Left hindlimb (tissue), 1 donor: ENCODE results near the gene NRG3.

Experiments used
- DNase-seq: peaks from one replicate; pipeline ENCODE4 v3.0.0-alpha.2; 2018

NRG3 gene

GRCh38 chr10:81874875-81875466 lies at the start of gene NRG3:
Gene NRG3, plus strand, starts transcription at chr10:81875194.
- DNase-seq = no peak

GRCh38 chr10:81828251-81828650 lies 46.7 kb upstream of the NRG3 start:
- no peak for DNase-seq

- no peak for DNase-seq
Measured at GRCh38 chr10:81831060-81831459, 43.9 kb upstream of the NRG3 start.

GRCh38 chr10:81838950-81839349 lies 36.0 kb upstream of the NRG3 start:
- no peak for DNase-seq

DNA sequence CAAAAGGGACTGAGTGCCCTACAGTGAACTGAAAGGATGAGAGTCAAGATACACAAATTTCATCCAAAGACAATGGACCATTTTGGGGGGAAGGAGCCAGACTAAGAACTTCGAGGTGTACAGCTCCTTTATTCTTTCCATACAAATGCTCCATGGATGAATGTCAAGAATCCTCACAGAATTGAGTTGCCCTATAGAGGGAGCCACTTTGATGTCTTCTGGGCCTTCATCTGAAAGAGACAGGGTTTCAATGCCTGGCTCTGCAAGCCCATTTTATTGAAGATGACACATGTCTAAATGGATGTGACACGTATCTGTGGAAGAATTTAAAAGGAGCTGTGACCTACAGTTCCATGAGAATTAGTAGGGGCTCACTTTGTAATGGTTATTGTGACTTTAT lies 32.0 kb upstream of the NRG3 start:
- DNase-seq = no peak

GRCh38 chr10:81847675-81848074 lies 27.3 kb upstream of the NRG3 start:
- DNase-seq = no peak

DNA sequence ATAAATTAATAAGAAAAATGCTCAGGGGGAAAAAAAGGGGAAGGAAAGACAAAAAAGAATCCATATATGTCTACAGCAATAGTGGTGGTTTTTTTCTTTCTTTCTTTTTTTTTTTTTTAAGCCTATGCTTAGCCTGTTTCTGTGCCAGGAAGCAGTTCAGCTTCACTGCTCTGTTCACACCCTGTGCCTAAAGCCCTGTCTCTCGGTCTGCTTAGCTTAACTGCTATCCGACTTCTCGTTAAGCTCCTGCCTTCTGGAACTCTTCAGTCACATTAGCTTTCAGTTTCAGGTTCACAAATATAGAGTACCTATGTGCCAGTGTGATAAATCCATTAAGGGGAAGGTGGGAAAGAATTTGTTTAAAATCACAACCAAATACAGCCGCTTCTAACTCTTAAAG lies 26.5 kb upstream of the NRG3 start:
- no peak for DNase-seq

DNA sequence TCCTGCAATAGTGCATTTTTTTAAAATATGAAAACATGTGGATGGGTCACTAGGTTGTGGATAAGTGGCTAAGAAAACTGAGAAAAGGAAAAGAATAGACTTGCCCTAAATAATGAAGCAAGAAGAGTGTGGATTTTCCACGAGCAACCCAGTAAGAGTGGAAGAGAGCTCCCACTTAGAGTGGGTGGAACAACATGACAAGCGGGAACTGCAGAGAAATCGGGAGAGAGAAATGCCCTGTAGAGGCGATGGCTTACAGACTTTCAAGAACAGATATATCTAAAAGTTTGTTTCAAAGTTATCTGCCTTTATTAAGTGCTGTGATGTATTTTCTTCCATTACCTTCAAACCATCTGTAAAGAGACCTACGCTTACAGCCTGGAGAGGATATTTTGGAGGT lies 26.1 kb upstream of the NRG3 start:
- DNase-seq = no peak

DNA sequence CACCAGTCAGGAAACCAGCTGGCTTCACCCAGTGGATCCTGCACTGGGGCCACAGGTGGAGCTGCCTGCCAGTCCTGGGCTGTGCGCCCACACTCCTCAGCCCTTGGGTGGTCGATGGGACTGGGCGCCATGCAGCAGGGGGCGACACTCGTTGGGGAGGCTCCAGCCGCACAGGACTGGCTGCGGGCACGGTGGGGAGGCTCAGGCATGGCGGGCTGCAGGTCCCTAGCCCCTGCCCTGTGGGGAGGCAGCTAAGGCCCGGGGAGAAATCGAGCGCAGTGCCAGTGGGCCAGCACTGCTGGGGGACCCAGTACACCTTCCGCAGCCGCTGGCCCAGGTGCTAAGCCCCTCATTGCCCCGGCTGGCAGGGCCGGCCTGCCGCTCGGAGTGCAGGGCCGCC lies 12.4 kb upstream of the NRG3 start:
- no peak for DNase-seq

GRCh38 chr10:81863771-81864170 lies 11.2 kb upstream of the NRG3 start:
- no peak for DNase-seq

GRCh38 chr10:81865581-81865980 lies 9.4 kb upstream of the NRG3 start:
- no peak for DNase-seq

DNA sequence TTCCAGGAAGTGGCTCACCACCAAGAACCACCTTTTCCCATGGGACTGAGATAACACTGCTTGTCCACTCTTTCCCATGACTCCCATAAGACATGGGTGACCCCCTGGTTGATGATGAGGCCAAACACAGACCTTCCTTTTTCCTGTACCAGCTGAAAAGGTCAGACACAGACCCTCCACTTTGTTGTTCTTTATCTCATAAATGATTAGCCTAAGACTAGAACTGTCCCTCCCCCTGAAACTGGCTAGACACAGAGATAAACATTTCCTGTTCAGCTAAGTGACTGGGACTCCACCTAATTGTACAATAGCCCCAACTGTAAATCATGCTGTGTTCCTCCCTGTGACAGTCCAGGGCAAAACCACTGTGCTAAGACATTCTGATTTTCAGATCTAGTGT lies 8.2 kb upstream of the NRG3 start:
- peak; percentile 36 for DNase-seq

DNA sequence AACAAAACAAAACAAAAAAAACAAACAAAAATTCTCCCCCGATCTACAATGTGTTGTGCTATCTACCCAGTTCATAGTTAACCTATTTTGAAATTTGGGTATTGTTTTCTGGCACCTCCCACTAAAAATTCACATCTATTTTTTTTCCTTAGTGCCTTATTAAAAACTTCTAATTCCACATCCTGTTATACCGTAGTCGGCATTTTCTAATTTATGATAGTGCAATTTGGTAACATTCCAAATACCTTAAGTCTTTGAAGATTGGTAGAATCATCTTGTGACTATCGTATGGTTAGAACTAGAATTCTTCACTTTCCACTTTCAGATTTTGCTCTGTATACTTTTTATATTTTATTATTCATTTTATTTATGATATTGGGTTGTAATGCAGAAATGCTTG lies 4.5 kb upstream of the NRG3 start:
- DNase-seq = no peak

DNA sequence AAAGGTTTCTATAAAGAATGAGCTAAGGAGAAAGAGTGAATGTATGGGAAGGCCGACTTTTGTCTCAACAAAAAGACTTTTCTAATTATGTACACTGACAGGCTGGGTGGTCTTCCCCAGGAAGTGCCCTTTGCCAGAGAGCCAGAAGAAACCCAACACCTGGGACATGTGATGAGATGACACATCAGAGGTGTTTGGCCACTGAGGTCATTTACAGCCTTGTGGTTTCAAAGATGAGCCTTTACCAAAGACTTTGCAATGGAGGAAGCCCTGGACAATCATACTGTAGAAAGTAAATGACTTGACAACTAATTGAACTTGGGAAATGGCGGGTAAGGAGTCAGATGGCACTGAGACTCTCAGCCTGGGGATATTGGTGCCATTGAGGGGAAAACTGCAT lies 3.4 kb upstream of the NRG3 start:
- DNase-seq = no peak

GRCh38 chr10:81872206-81872862 lies 2.7 kb upstream of the NRG3 start:
- no peak for DNase-seq

DNA sequence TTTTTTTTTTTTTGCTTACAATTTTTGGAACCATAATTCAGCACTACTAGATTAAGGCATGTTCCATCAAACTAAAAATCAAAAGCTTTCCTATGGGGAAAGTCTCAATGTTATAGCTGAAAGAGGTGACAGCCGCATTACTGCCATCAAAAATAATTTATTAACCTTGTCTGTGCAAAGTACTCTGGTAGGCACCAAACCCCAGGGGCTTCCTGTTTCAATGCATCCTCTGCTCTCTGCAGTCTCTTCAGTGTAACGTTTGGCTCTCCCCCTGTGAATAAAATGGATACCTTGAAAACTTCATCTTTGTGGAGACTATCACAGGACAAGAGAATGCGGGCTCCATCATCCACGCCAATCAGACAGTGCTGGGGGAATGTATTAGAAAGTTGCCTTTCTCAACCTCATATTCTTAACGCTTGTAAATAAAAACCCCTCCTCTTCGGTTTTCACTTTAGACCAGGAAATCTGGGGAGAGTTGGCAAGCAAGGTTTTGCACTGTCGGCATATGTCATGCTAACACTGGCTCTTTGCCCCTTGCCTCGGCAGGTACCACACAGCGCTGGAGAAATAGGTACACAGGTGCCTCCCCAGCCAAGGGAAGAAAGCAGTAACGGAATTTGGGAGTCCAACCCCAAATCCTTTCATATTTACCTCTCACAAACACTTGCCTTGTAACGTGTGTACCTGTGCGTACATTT lies 1.6 kb upstream of the NRG3 start:
- no peak for DNase-seq

GRCh38 chr10:81873932-81874816 lies 820 bp upstream of the NRG3 start:
- peak; percentile 70 for DNase-seq

DNA sequence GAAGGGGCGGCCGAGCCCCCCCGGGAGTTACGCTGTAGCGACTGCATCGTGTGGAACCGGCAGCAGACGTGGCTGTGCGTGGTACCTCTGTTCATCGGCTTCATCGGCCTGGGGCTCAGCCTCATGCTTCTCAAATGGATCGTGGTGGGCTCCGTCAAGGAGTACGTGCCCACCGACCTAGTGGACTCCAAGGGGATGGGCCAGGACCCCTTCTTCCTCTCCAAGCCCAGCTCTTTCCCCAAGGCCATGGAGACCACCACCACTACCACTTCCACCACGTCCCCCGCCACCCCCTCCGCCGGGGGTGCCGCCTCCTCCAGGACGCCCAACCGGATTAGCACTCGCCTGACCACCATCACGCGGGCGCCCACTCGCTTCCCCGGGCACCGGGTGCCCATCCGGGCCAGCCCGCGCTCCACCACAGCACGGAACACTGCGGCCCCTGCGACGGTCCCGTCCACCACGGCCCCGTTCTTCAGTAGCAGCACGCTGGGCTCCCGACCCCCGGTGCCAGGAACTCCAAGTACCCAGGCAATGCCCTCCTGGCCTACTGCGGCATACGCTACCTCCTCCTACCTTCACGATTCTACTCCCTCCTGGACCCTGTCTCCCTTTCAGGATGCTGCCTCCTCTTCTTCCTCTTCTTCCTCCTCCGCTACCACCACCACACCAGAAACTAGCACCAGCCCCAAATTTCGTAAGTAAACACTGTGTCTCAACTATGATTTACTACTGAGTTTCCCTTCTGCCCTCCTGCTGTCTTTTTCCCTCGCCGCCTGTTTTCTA lies 666 bp downstream of the NRG3 start:
- DNase-seq = peak; percentile 36

DNA sequence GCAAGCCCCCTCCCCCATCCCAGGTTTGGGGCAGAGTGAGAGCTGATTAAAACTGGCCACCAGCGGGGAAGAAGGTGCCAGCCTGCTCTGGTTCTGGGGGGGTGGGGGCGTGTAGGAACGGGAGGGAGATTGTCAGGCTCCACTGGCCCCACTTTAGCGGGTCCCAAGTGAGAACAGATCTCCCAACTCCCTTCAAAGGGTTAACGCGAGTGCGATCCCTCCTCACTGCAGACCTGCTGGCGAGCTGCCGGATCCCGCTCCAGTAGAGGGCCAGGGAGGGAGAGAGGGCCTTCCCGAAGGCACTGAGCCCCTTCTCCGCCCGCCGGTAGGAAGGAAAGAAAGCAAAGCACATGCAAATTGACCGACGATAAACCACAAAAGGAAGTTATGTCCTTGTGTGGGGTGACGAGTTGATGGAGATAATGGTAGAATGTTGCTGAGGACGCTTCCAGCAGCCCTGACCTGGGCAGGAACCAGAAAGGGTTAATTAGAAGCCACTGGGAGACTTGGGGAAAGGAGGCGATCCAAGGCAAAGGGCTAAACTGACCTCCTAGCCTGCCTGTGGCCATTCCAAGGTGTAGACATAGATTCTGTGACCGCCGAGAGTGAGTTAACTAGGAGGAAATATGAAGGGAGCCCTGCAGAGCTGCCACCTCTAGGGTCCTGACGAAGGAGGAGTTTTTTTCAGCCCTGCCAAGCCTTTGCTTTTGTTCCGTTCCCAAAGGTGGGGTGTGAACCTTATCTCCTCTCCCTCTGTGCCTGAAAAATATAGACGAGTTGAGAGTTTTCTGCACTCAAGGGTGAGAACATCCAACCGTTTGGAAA lies 1.5 kb downstream of the NRG3 start:
- DNase-seq = no peak

DNA sequence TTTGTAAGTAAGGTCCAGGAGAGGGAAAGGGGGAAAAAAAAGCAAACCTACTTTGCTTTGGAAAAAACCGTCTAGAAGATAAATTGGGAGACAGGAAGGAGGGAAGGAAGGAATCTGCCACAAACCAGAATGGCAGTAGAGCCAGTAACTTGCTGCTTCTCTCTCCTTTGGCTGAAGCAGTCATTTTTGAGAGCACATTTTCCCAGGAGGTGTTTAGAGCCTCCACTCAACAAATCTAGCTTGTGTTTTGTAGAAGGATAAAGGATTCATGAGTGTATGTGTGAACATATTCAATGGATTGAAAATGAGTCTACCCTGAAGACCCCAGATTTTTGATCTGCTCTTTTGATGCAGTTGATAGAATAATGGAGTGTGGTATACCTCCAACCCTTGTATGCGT lies 2.6 kb downstream of the NRG3 start:
- DNase-seq = no peak

DNA sequence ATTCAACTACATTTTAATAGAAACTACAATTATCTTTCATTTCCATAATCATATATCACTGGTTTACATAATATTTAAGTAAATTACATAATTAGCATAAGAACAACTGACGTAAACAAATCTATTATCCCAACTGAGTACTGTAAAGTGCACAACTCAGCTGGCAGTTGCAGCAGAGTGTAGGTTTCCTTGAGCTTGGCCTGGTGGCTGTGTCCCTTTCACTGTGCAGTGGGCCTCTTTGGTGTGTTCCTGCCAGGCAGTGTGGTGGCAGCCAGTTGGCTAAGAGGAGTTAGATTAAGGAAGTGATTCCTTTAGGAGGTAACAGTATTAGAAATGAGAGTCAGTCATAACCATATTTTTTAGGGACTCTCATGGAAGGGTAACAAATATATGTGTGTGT lies 7.0 kb downstream of the NRG3 start:
- DNase-seq = no peak

GRCh38 chr10:81884856-81885255 lies 9.9 kb downstream of the NRG3 start:
- DNase-seq = no peak
